ENCODE results near the gene HNMT. TPM values are rescaled to one million over a fixed set of nuclear protein-coding genes. Genes with fewer than 3 reads are reported as not detected.

The HNMT gene
- total RNA-seq, 2 donors from 2014 or later, result 37.2 to 52.1 TPM

GRCh38 chr2:137940154-137940553, 24.1 kb upstream of the HNMT start:
- H3K27ac ChIP-seq, result no peak overlapping the region
- WGBS, 2 donors, result 77% methylated on average over 4 of the region's 4 CpGs
- no peak overlapping the region for H3K4me3 ChIP-seq
- TF ChIP-seq, protein P1, sequence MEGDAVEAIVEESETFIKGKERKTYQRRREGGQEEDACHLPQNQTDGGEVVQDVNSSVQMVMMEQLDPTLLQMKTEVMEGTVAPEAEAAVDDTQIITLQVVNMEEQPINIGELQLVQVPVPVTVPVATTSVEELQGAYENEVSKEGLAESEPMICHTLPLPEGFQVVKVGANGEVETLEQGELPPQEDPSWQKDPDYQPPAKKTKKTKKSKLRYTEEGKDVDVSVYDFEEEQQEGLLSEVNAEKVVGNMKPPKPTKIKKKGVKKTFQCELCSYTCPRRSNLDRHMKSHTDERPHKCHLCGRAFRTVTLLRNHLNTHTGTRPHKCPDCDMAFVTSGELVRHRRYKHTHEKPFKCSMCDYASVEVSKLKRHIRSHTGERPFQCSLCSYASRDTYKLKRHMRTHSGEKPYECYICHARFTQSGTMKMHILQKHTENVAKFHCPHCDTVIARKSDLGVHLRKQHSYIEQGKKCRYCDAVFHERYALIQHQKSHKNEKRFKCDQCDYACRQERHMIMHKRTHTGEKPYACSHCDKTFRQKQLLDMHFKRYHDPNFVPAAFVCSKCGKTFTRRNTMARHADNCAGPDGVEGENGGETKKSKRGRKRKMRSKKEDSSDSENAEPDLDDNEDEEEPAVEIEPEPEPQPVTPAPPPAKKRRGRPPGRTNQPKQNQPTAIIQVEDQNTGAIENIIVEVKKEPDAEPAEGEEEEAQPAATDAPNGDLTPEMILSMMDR (IDR thresholded peaks at IDR 0.05), result no peak
- TF ChIP-seq POLR2A (IDR thresholded peaks at IDR 0.05), result no peak
- intact Hi-C loops (cut with DNase I), result no loop called here
- DNase-seq (no peak), ATAC-seq (no peak)
- H3K9me3 ChIP-seq, result no peaks in the 10 kb centered on the region
- no peaks in the 10 kb centered on the region for H3K27me3 ChIP-seq
- H3K4me1 ChIP-seq, result no peaks in the 10 kb centered on the region
- no peaks in the 10 kb centered on the region for H3K36me3 ChIP-seq (replicated peaks in 1 of 2; ENCODE audit: insufficient read depth in 1 of 2, low read depth in 2 of 2)

- H3K9me3 ChIP-seq, result no peaks in the 10 kb centered on the region
- H3K27me3 ChIP-seq, result no peaks in the 10 kb centered on the region
- DNase-seq (no peak), ATAC-seq (no peak)
- H3K4me3 ChIP-seq, result no peak overlapping the region
- H3K4me1 ChIP-seq, result peaks cover 1% of the 10 kb centered on the region
- intact Hi-C loops (cut with DNase I), result no loop called here
- peak overlapping the region in 1 of 4 donors; percentile 31 for H3K27ac ChIP-seq
- 33 to 60% methylated on average over 3 of the region's 3 CpGs for WGBS, 2 donors
- no peaks in the 10 kb centered on the region for H3K36me3 ChIP-seq (replicated peaks in 1 of 2; ENCODE audit: insufficient read depth in 1 of 2, low read depth in 2 of 2)
- TF ChIP-seq, protein P1 (IDR thresholded peaks at IDR 0.05), result no peak
- TF ChIP-seq POLR2A (IDR thresholded peaks at IDR 0.05), result no peak
These were observed 22.0 kb upstream of the HNMT start for GRCh38 chr2:137942037-137942832.

DNA sequence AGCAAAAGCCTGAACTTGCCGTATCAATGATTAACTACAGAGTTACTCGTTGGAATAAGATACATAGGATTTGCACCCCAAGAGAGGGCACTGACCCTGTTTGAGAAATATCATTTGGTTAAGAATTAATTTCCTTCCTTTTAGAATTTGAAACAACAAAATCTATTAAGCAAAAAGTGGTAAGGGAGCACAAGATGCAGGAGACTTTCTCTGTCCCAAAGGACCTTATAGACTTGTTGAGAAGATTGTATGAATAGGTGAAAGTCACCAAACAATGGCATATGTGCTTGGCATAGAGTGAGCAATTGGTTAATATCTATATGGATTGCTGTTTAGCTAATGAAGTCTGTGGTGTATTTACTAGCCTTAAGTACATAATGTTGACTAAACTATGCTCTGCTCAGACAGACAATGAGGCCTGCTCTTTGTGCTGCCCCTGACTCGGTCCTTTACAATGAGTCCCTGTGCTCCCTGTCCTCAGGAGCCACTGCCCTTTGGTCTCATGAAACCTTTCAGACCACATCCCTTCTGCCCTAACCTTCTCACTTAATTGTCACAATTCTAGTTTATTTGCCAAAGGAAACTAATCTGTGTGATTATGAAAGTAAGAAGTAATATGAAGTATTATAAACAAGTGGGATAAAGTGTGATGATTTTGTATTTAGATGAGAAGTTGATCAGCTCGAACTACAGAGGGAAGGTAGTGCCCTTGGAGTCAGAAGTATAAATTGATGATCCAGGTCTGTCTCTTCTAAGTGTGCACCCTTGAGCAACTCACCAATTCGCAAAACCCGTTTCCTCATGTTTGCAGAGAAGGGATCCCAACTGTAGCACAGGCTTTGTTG, 21.2 kb upstream of the HNMT start:
- no peak for ATAC-seq
- Histone ChIP-seq H3K36me3 (replicated peaks in 1 of 2; ENCODE audit: insufficient read depth in 1 of 2, low read depth in 2 of 2) (no peaks in the 10 kb centered on the region), H3K27ac (no peak overlapping the region), H3K4me1 (peaks cover 10% of the 10 kb centered on the region), H3K4me3 (no peak overlapping the region), H3K9me3 (no peaks in the 10 kb centered on the region), H3K27me3 (no peaks in the 10 kb centered on the region)
- 56 to 58% methylated on average over 6 of the region's 6 CpGs for WGBS, 2 donors
- intact Hi-C loops (cut with DNase I), result no loop called here
- no peak for TF ChIP-seq POLR2A (IDR thresholded peaks at IDR 0.05)
- TF ChIP-seq, protein P1 (IDR thresholded peaks at IDR 0.05), result no peak
- no peak for DNase-seq

GRCh38 chr2:137943678-137944347, 20.5 kb upstream of the HNMT start:
- Histone ChIP-seq H3K27ac (no peak overlapping the region), H3K36me3 (replicated peaks in 1 of 2; ENCODE audit: insufficient read depth in 1 of 2, low read depth in 2 of 2) (no peaks in the 10 kb centered on the region), H3K4me3 (no peak overlapping the region), H3K4me1 (peaks cover 11% of the 10 kb centered on the region), H3K27me3 (no peaks in the 10 kb centered on the region), H3K9me3 (no peaks in the 10 kb centered on the region)
- TF ChIP-seq, protein P1 (IDR thresholded peaks at IDR 0.05), result no peak
- TF ChIP-seq POLR2A (IDR thresholded peaks at IDR 0.05), result no peak
- DNase-seq (no peak), ATAC-seq (no peak)
- 91 to 93% methylated on average over 2 of the region's 2 CpGs for WGBS, 2 donors
- intact Hi-C loops (cut with DNase I), result no loop called here
